ENCODE results near the gene DHRSX. TPM values are rescaled to one million over a fixed set of nuclear protein-coding genes. Genes with fewer than 3 reads are reported as not detected.
A peak's percentile ranks its signal among the peaks of the same experiment; 100 is the strongest.
"Not testable (repeated sequence)": the region's sequence is repeated elsewhere in the genome, so short reads cannot be mapped to it uniquely, and the experiment has no call there.

DHRSX gene
- polyA plus RNA-seq, 2 of the 4 experiments (the other 2 are of a cell fraction), result 32.1 to 56.3 TPM

- H3K4me2 ChIP-seq, result peak overlapping the region; percentile 53
- peaks cover 27% of the 10 kb centered on the region for H3K4me1 ChIP-seq
- FAIRE-seq (peak; percentile 93), DNase-seq (ENCODE audit: low read depth in 1 of 2, low spot score in 1 of 2) (peak; percentile 68 to 70), ATAC-seq (peak; percentile 79)
- no peaks in the 10 kb centered on the region for H3K9me3 ChIP-seq
- ChIA-PET CTCF (no interaction called here), POLR2A (no interaction called here)
- H3K4me3 ChIP-seq, result no peak overlapping the region
- 29% methylated on average over 19 of the region's 19 CpGs for WGBS (ENCODE audit: missing lambda C conversion rate)
- peak overlapping the region; percentile 74 to 84 for H3K27ac ChIP-seq
- no peak for TF ChIP-seq TFCP2L1 (CRISPR knock-in tag; IDR thresholded peaks at IDR 0.05)
- TF ChIP-seq ELK1 (IDR thresholded peaks at IDR 0.05; ENCODE audit: low read depth, low read length), result no peak
- TF ChIP-seq GATA3 (IDR thresholded peaks at IDR 0.05; ENCODE audit: borderline replicate concordance), result peak; percentile 79; the same call in 1 of the 2 replicates
- TF ChIP-seq POLR2A (IDR thresholded peaks at IDR 0.05; ENCODE audit: low read length), result no peak
- TF ChIP-seq FOSL2 (IDR thresholded peaks at IDR 0.05), result peak; percentile 36; the same call in 1 of the 2 replicates
- TF ChIP-seq FOSL2 (CRISPR knock-in tag; IDR thresholded peaks at IDR 0.05), result peak; percentile 66
- TF ChIP-seq SMC3 (IDR thresholded peaks at IDR 0.05), result 0 out of 3 replicates have a peak, but pooled peaks have one; percentile 2
- TF ChIP-seq CHD4 (IDR thresholded peaks at IDR 0.05; ENCODE audit: borderline replicate concordance), result no peak
- peak in 1 of 2 experiments; percentile 10; a peak in 1 of 5 replicates for TF ChIP-seq RAD21 (conservative IDR thresholded peaks at IDR 0.05 in 1 of 2, IDR thresholded peaks at IDR 0.05 in 1 of 2)
- TF ChIP-seq ESRRA (IDR thresholded peaks at IDR 0.05; ENCODE audit: borderline replicate concordance, low read length), result no peak
- no peak for TF ChIP-seq PBX3 (IDR thresholded peaks at IDR 0.05)
- peak; percentile 58; the same call in 1 of the 2 replicates for TF ChIP-seq JUNB (IDR thresholded peaks at IDR 0.05)
- peak; percentile 85 for TF ChIP-seq MAX (IDR thresholded peaks at IDR 0.05)
- TF ChIP-seq MAFK (IDR thresholded peaks at IDR 0.05; ENCODE audit: partially characterized antibody), result peak; percentile 1
- TF ChIP-seq E2F6 (IDR thresholded peaks at IDR 0.05; ENCODE audit: borderline replicate concordance, low read depth), result peak; percentile 83
- no peak for TF ChIP-seq HOXB5 (CRISPR knock-in tag; IDR thresholded peaks at IDR 0.05)
Measured at GRCh38 chrX:2351999-2352995, 148.5 kb downstream of the DHRSX start.

- Histone ChIP-seq H3K27ac (peak overlapping the region; percentile 74 to 84), H3K4me2 (peak overlapping the region; percentile 53)
- peak; percentile 75 to 84 for ATAC-seq
Measured at GRCh38 chrX:2351321-2351720, 149.5 kb downstream of the DHRSX start.

GRCh38 chrX:2350703-2351102 is 150.1 kb downstream of the DHRSX start:
- H3K27ac ChIP-seq; DNase-seq (ENCODE audit: low read depth in 1 of 2, low spot score in 1 of 2); ATAC-seq; H3K4me3 ChIP-seq; FAIRE-seq; POLR2A ChIA-PET; CTCF ChIA-PET; H3K9me3 ChIP-seq: not testable (repeated sequence)
- 87% methylated on average over 4 of the region's 4 CpGs for WGBS (ENCODE audit: missing lambda C conversion rate)
- Histone ChIP-seq H3K4me1 (peaks cover 24% of the 10 kb centered on the region), H3K4me2 (peak overlapping the region; percentile 53; the same call in 1 of the 3 replicates)

More at GRCh38 chrX:2351321-2351720, 149.5 kb downstream of the DHRSX start:
- POLR2A ChIA-PET, result no interaction called here
- Histone ChIP-seq H3K9me3 (no peaks in the 10 kb centered on the region), H3K4me3 (no peak overlapping the region), H3K4me1 (peaks cover 24% of the 10 kb centered on the region)
- CTCF ChIA-PET, result no interaction called here
- peak; percentile 23 for FAIRE-seq
- TF ChIP-seq JUNB (IDR thresholded peaks at IDR 0.05) (no peak), SREBF2 (IDR thresholded peaks at IDR 0.05) (no peak), SMC3 (IDR thresholded peaks at IDR 0.05) (no peak), PBX3 (IDR thresholded peaks at IDR 0.05) (no peak), ELK1 (IDR thresholded peaks at IDR 0.05; ENCODE audit: low read depth, low read length) (no peak), MAZ (IDR thresholded peaks at IDR 0.05; ENCODE audit: borderline replicate concordance, low read depth, low read length) (no peak), NFE2L2 (conservative IDR thresholded peaks at IDR 0.05; ENCODE audit: low read length) (no peak), ZSCAN20 (CRISPR knock-in tag; IDR thresholded peaks at IDR 0.05) (no peak), HOXA7 (CRISPR knock-in tag; IDR thresholded peaks at IDR 0.05) (no peak), RNF2 (IDR thresholded peaks at IDR 0.05; ENCODE audit: borderline replicate concordance, low read depth) (no peak), RFX5 (IDR thresholded peaks at IDR 0.05) (no peak), TFCP2L1 (CRISPR knock-in tag; IDR thresholded peaks at IDR 0.05) (no peak), POLR2AphosphoS2 (conservative IDR thresholded peaks at IDR 0.05; ENCODE audit: low read length) (no peak), FOSL2 (IDR thresholded peaks at IDR 0.05) (no peak), FOSL2 (CRISPR knock-in tag; IDR thresholded peaks at IDR 0.05) (no peak), FOSB (CRISPR knock-in tag; IDR thresholded peaks at IDR 0.05) (no peak), BHLHE40 (IDR thresholded peaks at IDR 0.05; ENCODE audit: low read depth, low read length) (no peak)
- DNase-seq (ENCODE audit: low read depth in 1 of 2, low spot score in 1 of 2), result peak; percentile 48 to 71

All from A549 (cell line).